Measurements from ENCODE around the gene TAC4.

TAC4 gene

GRCh38 chr17:49878931-49879904 lies 31.3 kb upstream of the TAC4 start:
- H3K36me3 ChIP-seq (ENCODE audit: insufficient read depth, low read length): no peaks in the 10 kb centered on the region
- H3K9me3 ChIP-seq (ENCODE audit: low read depth, low read length): no peaks in the 10 kb centered on the region
- no peak overlapping the region for H3K27ac ChIP-seq
- TF ChIP-seq EZH2 (IDR thresholded peaks at IDR 0.05) (no peak), FOXP2 (optimal IDR thresholded peaks at IDR 0.05; ENCODE audit: control extremely low read depth, extremely low read length, insufficient read depth) (no peak), POLR2AphosphoS5 (IDR thresholded peaks at IDR 0.05; ENCODE audit: borderline replicate concordance, low read depth, low read length) (no peak)
- H3K4me3 ChIP-seq: no peak overlapping the region
- DNase-seq (ENCODE audit: low read depth, low spot score): no peak
- no peak overlapping the region for H3K9ac ChIP-seq (ENCODE audit: insufficient read length)

DNA sequence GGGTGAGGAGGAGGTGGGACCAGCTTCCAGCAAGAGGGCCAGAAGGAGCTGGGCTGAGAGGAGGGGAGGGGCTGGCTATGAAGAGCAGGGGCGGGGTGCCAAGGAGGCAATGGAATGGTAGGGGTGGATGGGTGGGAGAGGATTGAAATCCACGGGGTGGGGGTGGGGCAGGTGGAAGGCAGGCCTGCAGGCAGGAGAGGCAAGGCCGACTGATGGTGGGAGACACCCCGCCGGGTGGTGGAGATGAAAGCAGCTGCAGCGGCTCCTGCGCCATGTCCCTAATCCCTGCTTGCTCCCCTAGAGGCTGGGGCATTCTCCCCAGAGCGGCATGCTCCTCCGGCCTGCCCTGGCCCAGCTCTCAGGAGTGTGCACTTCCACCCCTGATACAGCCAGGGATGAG lies 27.8 kb upstream of the TAC4 start:
- Histone ChIP-seq H3K9me3 (ENCODE audit: low read depth, low read length) (no peaks in the 10 kb centered on the region), H3K36me3 (ENCODE audit: insufficient read depth, low read length) (no peaks in the 10 kb centered on the region), H3K9ac (ENCODE audit: insufficient read length) (no peak overlapping the region), H3K27ac (no peak overlapping the region), H3K4me3 (no peak overlapping the region)
- TF ChIP-seq EZH2 (IDR thresholded peaks at IDR 0.05) (no peak), FOXP2 (optimal IDR thresholded peaks at IDR 0.05; ENCODE audit: control extremely low read depth, extremely low read length, insufficient read depth) (no peak), POLR2AphosphoS5 (IDR thresholded peaks at IDR 0.05; ENCODE audit: borderline replicate concordance, low read depth, low read length) (no peak)
- no peak for DNase-seq (ENCODE audit: low read depth, low spot score)

DNA sequence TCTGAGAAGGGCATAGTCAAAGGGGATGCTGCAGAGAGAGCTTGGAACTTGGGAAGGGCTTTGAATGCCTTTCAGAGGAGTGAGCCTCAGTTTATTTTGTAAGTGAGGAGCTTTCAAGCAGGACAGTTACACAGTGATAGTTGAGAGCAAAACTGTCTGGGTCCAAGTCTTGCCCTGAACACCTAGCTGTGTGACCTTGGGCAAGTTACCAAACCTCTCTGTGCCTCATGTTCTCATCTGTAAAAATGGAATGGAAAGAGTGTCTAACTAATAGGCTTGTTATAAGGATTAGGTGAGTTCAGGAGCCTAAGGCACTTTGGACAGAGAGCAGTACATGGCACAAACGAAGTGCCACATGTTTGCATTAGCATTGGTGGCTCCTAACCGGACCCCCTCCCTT lies 27.0 kb upstream of the TAC4 start:
- Histone ChIP-seq H3K9me3 (ENCODE audit: low read depth, low read length) (no peaks in the 10 kb centered on the region), H3K9ac (ENCODE audit: insufficient read length) (no peak overlapping the region), H3K36me3 (ENCODE audit: insufficient read depth, low read length) (no peaks in the 10 kb centered on the region), H3K27ac (no peak overlapping the region), H3K4me3 (no peak overlapping the region)
- DNase-seq (ENCODE audit: low read depth, low spot score): no peak
- TF ChIP-seq FOXP2 (optimal IDR thresholded peaks at IDR 0.05; ENCODE audit: control extremely low read depth, extremely low read length, insufficient read depth) (no peak), POLR2AphosphoS5 (IDR thresholded peaks at IDR 0.05; ENCODE audit: borderline replicate concordance, low read depth, low read length) (no peak), EZH2 (IDR thresholded peaks at IDR 0.05) (no peak)

DNA sequence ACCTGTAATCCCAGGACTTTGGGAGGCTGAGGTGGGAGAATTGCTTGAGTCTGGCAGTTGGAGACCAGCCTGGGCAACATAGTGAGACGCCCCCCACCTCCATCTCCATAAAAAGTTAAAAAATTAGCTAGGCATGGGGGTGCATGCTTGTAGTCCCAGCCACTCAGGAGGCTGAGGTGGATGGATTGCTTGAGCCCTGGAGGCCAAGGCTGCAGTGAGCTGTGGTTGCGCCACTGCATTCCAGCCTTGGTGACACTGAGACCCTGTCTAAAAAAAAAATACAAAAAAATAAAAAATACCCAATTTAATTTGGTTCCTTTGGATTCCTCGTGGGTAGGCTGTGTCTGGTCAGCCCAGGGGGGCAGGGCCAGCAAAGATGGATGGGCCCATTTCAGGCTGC lies 26.1 kb upstream of the TAC4 start:
- DNase-seq (ENCODE audit: low read depth, low spot score): no peak
- Histone ChIP-seq H3K36me3 (ENCODE audit: insufficient read depth, low read length) (no peaks in the 10 kb centered on the region), H3K9ac (ENCODE audit: insufficient read length) (no peak overlapping the region), H3K27ac (no peak overlapping the region), H3K4me3 (no peak overlapping the region), H3K9me3 (ENCODE audit: low read depth, low read length) (no peaks in the 10 kb centered on the region)
- TF ChIP-seq POLR2AphosphoS5 (IDR thresholded peaks at IDR 0.05; ENCODE audit: borderline replicate concordance, low read depth, low read length) (no peak), FOXP2 (optimal IDR thresholded peaks at IDR 0.05; ENCODE audit: control extremely low read depth, extremely low read length, insufficient read depth) (no peak), EZH2 (IDR thresholded peaks at IDR 0.05) (no peak)

- DNase-seq (ENCODE audit: low read depth, low spot score): no peak
- no peak for TF ChIP-seq FOXP2 (optimal IDR thresholded peaks at IDR 0.05; ENCODE audit: control extremely low read depth, extremely low read length, insufficient read depth)
- TF ChIP-seq POLR2AphosphoS5 (IDR thresholded peaks at IDR 0.05; ENCODE audit: borderline replicate concordance, low read depth, low read length): no peak
- no peak for TF ChIP-seq EZH2 (IDR thresholded peaks at IDR 0.05)
- H3K4me3 ChIP-seq: no peak overlapping the region
- H3K27ac ChIP-seq: no peak overlapping the region
- H3K9me3 ChIP-seq (ENCODE audit: low read depth, low read length): no peaks in the 10 kb centered on the region
- no peak overlapping the region for H3K9ac ChIP-seq (ENCODE audit: insufficient read length)
- no peaks in the 10 kb centered on the region for H3K36me3 ChIP-seq (ENCODE audit: insufficient read depth, low read length)
Observed at GRCh38 chr17:49873466-49873865, 25.6 kb upstream of the TAC4 start.

- Histone ChIP-seq H3K9ac (ENCODE audit: insufficient read length) (no peak overlapping the region), H3K9me3 (ENCODE audit: low read depth, low read length) (no peaks in the 10 kb centered on the region), H3K4me3 (no peak overlapping the region), H3K36me3 (ENCODE audit: insufficient read depth, low read length) (no peaks in the 10 kb centered on the region), H3K27ac (no peak overlapping the region)
- DNase-seq (ENCODE audit: low read depth, low spot score): no peak
- TF ChIP-seq FOXP2 (optimal IDR thresholded peaks at IDR 0.05; ENCODE audit: control extremely low read depth, extremely low read length, insufficient read depth) (no peak), EZH2 (IDR thresholded peaks at IDR 0.05) (no peak), POLR2AphosphoS5 (IDR thresholded peaks at IDR 0.05; ENCODE audit: borderline replicate concordance, low read depth, low read length) (no peak)
Observed at GRCh38 chr17:49872754-49873377, 25.0 kb upstream of the TAC4 start.

DNA sequence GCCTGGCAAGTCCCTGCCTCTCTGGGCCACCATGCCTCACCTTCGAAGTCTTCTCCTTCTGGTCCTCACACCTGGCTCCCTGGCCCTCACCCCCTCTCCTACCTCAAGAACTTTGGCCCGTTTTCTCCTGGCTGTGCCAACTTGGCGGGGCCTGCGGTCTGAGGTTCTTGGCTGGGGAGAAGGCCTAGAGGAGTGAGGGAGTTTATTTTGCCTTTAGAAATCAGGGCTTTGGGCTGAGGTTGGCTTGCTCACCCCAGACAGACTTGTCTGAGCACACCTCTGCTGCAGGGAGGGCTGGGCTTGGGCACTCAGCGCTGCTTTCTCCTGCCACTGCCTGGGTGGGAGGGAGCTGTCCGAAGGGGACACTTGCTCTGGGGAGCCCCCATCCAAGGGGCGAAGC lies 23.3 kb upstream of the TAC4 start:
- Histone ChIP-seq H3K9me3 (ENCODE audit: low read depth, low read length) (no peaks in the 10 kb centered on the region), H3K4me3 (no peak overlapping the region), H3K27ac (no peak overlapping the region), H3K36me3 (ENCODE audit: insufficient read depth, low read length) (no peaks in the 10 kb centered on the region), H3K9ac (ENCODE audit: insufficient read length) (no peak overlapping the region)
- no peak for DNase-seq (ENCODE audit: low read depth, low spot score)
- no peak for TF ChIP-seq POLR2AphosphoS5 (IDR thresholded peaks at IDR 0.05; ENCODE audit: borderline replicate concordance, low read depth, low read length)
- no peak for TF ChIP-seq FOXP2 (optimal IDR thresholded peaks at IDR 0.05; ENCODE audit: control extremely low read depth, extremely low read length, insufficient read depth)
- no peak for TF ChIP-seq EZH2 (IDR thresholded peaks at IDR 0.05)

DNA sequence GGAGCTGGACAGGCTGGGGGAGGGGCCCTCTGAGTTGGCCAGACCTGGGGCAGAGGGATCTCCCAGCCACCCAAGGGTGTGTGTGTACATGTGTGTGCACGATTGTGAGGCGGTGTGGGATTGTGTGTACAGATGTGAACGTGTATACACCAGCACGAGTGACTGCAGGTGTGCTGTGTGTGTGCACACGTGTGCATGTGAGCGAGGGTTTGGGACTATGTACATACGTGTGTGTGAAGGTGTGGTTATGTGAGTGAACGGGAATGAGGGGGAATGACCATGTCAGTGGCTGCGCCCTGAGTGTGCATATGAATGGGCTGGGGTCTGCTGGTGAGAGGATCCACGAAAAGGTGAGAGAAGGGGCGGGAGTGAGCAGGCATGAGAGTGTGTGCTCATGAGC lies 22.4 kb upstream of the TAC4 start:
- no peak for DNase-seq (ENCODE audit: low read depth, low spot score)
- H3K9me3 ChIP-seq (ENCODE audit: low read depth, low read length): no peaks in the 10 kb centered on the region
- no peak overlapping the region for H3K9ac ChIP-seq (ENCODE audit: insufficient read length)
- no peaks in the 10 kb centered on the region for H3K36me3 ChIP-seq (ENCODE audit: insufficient read depth, low read length)
- no peak overlapping the region for H3K4me3 ChIP-seq
- no peak for TF ChIP-seq FOXP2 (optimal IDR thresholded peaks at IDR 0.05; ENCODE audit: control extremely low read depth, extremely low read length, insufficient read depth)
- TF ChIP-seq POLR2AphosphoS5 (IDR thresholded peaks at IDR 0.05; ENCODE audit: borderline replicate concordance, low read depth, low read length): no peak
- TF ChIP-seq EZH2 (IDR thresholded peaks at IDR 0.05): no peak
- H3K27ac ChIP-seq: no peak overlapping the region
